ENCODE data around the gene POLR2J. TPM values are rescaled to one million over a fixed set of nuclear protein-coding genes. Genes with fewer than 3 reads are reported as not detected.
"Not testable (repeated sequence)": the region's sequence is repeated elsewhere in the genome, so short reads cannot be mapped to it uniquely, and the experiment has no call there.

The POLR2J gene
- total RNA-seq, 1 donor from 2014 or later: 46.8 TPM

DNA sequence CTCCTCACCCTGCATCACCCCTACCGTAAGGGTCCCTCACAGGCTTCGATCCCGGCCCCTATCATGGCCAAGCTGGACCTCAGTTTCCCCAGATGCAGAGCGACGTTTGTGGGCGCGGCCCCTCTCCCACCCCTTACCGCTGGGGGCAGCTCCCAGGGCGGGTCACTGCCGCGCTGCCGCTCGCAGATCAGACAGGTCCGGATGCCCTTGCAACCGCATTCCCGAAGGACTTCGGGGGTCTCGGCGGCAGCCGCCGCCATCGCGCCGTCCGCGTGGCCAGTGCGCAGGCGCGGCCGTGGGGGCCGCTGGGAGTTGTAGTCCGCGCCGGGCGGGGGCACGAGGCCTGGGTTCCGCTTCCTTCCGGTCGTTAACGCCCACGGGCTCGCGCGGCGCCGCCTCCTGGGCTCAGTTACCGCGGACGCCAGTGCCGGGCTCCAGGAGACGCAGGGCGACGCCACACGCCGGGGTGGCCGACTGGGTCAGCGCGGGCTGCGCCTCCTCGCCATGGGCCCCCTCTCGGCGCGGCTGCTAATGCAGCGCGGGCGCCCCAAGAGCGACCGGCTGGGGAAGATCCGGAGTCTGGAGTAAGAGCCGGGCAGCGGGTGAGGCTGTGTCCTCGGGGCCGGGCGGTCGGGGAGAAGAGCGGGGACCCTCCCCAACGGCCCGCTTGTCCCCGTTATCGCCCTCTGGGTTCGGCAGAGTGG, 14.0 kb downstream of the POLR2J start, which contains the start of the genes ALKBH4 and LRWD1:
TSS of gene ALKBH4 (minus strand) at position 287 of the 704 bp plus-strand sequence. CDS start at position 260, 27 bp downstream.
TSS of gene LRWD1 (plus strand) at position 408 of the 704 bp plus-strand sequence. CDS start at position 505, 97 bp downstream.
- peak; percentile 99 for DNase-seq
- Mint-ChIP-seq H3K27ac (peak within 1 kb of the TSS; percentile 85), H3K36me3 (ENCODE audit: low read depth) (peaks cover 5% of the 10 kb centered on the region), H3K4me1 (peaks cover 24% of the 10 kb centered on the region), H3K9me3 (no peaks in the 10 kb centered on the region), H3K4me3 (peak within 1 kb of the TSS; percentile 95), H3K27me3 (no peaks in the 10 kb centered on the region)
- intact Hi-C loops (cut with micrococcal nuclease): loop anchor here (1.0 to 10.0 kb wide), 4 partner anchors 38 to 180 kb away; partner anchors contain the start of genes PRKRIP1 and SH2B2

DNA sequence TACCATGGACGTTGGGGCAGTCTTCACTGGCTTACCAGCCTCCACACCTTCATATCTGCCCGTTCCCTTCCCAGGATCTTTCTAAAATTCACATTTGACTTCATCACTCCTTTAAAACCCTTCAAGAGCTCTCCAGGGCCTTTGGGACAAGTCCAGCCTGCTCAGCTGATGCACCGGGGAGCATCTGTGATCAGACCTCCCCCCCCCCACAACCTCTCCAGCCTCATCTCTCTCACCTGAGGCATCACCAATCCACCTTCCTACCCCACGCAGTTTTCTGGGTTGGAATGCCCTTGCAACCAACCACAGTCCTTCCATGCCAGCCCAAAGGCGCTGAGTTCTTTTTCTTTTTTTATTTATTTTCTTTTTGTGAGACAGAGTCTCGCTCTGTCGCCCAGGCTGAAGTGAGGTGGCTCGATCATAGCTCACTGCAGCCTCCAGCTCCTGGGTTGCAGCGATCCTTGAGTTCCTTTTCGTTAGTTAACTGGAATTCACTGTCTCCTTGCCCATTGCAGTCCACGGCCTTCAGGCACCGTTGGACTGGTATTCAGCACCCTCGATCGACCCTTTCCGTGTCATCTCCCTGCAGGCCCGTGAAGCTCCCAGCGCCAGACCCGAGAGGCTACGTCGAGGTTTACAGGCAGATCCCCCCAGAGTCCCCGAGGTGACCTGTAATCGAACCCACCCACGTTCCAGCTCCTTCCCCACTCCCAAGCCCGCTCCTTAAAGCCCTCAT, 14.7 kb downstream of the POLR2J start:
- H3K27me3 Mint-ChIP-seq: no peaks in the 10 kb centered on the region
- H3K9me3 Mint-ChIP-seq: no peaks in the 10 kb centered on the region
- H3K27ac Mint-ChIP-seq: peak overlapping the region; percentile 85
- no peak for DNase-seq
- peaks cover 9% of the 10 kb centered on the region for H3K36me3 Mint-ChIP-seq (ENCODE audit: low read depth)
- peaks cover 24% of the 10 kb centered on the region for H3K4me1 Mint-ChIP-seq
- intact Hi-C loops (cut with micrococcal nuclease): loop anchor here (1.0 to 10.0 kb wide), 4 partner anchors 37 to 179 kb away; partner anchors contain the start of genes PRKRIP1 and SH2B2
- H3K4me3 Mint-ChIP-seq: peak overlapping the region; percentile 95

DNA sequence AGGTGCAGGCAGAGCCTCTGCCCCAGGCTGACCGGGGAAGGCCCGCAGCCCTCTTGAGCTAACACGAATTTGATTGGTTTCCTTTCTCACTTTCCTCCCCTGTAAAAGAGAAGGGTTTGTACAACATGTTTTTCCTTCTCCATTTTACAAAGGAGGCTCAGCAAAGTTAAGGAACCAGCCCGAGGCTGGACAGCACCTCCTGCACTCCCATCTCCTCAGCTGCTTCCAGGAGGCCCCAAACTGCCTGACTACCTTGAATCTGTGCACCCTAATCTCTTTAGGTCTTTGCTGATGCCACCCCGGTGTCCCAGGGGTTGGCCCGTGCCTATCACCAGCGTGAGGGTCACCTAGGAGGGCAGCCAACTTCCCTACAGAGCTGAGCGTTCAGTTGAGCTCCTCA, 18.3 kb downstream of the POLR2J start:
- DNase-seq: no peak
- Mint-ChIP-seq H3K4me3 (no peak overlapping the region), H3K9me3 (no peaks in the 10 kb centered on the region), H3K27me3 (no peaks in the 10 kb centered on the region), H3K36me3 (ENCODE audit: low read depth) (peaks cover 14% of the 10 kb centered on the region), H3K4me1 (peaks cover 13% of the 10 kb centered on the region), H3K27ac (peak overlapping the region; percentile 11)
- intact Hi-C loops (cut with micrococcal nuclease): loop anchor here (10.0 kb wide), 1 partner anchor 176 kb away; the partner anchor contains the start of gene SH2B2

DNA sequence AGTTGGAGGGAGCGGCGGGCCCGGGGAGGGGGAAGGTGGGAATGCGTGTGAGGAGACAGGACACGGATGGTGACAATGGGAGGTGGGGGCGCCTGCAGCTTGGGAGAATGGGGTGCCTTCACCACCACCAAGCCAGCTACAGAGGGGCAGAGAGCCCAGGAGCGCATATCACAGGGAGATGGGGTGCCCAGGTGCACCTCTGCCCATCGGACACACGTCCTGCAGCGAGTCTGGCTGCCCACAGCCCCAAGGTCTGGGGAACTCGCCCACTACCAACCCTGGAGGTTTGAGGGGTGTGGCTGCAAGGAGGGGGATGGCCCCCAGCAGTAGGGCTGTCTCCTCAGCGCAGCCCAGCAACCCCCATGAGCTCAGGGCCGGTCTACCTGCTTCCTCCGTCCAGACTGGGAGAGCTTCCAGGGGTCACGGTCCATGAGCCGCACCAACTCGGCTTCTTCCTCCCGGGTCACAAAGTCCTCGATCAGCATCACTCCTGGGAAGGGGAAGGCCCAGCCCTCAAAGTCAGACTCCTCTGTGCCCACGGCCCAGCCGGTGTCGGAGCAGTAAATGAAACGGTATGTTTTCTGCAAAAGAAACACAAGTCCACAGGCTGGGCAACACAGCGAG, 19.4 kb downstream of the POLR2J start:
- intact Hi-C loops (cut with micrococcal nuclease): no loop called here
- no peaks in the 10 kb centered on the region for H3K9me3 Mint-ChIP-seq
- no peak for DNase-seq
- peaks cover 16% of the 10 kb centered on the region for H3K36me3 Mint-ChIP-seq (ENCODE audit: low read depth)
- no peak overlapping the region for H3K4me3 Mint-ChIP-seq
- no peak overlapping the region for H3K27ac Mint-ChIP-seq
- H3K27me3 Mint-ChIP-seq: no peaks in the 10 kb centered on the region
- peaks cover 13% of the 10 kb centered on the region for H3K4me1 Mint-ChIP-seq

DNA sequence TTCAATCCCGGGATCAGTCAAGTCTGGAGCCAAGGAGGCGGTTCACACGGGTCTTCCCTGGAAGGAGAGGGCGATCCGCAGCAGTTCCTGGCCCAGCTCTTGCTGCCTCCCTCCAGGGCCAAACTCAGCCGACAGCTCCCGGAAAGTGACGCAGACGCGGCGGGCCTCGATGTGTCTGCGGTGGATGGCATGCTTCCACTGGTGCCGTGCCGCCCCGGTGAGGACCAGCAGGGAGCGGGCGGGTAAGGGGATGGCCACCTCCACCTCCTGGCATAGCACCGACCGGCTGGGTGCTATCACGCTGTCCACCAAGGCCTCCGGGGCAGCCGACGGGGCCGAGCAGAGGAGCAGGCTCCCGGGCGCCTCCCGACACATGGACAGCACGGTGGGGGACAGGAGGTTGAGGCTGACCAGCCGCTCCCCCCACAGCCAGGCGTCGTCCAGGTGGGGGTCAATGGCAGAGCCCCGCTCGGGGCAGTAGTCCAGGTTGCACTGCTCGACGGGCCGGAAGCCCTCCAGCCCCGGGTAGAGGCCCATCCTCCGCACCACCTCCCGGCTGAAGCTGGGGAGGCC, 21.3 kb downstream of the POLR2J start:
- Mint-ChIP-seq H3K27ac (no peak overlapping the region), H3K4me3 (no peak overlapping the region), H3K4me1 (peaks cover 2% of the 10 kb centered on the region), H3K27me3 (no peaks in the 10 kb centered on the region), H3K9me3 (no peaks in the 10 kb centered on the region), H3K36me3 (ENCODE audit: low read depth) (peaks cover 13% of the 10 kb centered on the region)
- DNase-seq: no peak
- intact Hi-C loops (cut with micrococcal nuclease): no loop called here

DNA sequence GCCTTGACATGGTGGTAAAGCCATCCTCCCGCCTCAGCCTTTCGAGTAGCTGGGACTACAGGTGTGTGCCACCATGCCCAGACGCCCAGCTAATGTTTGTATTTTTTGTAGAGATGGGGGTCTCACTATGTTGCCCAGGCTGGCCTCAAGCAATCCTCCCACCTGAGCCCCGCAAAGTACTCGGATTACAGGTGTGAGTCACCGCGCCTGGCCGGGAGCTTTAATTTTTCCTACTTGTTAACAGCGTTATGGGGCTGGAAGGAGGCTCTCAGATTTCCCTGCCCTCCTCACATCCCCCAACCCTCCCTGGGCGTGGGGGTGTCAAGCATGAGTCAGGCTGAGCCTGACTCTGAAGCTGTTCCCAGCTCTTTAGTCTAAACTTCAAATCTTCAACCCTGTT, 22.4 kb downstream of the POLR2J start:
- Mint-ChIP-seq H3K9me3 (no peaks in the 10 kb centered on the region), H3K4me3 (no peak overlapping the region)
- intact Hi-C loops (cut with micrococcal nuclease): no loop called here

DNA sequence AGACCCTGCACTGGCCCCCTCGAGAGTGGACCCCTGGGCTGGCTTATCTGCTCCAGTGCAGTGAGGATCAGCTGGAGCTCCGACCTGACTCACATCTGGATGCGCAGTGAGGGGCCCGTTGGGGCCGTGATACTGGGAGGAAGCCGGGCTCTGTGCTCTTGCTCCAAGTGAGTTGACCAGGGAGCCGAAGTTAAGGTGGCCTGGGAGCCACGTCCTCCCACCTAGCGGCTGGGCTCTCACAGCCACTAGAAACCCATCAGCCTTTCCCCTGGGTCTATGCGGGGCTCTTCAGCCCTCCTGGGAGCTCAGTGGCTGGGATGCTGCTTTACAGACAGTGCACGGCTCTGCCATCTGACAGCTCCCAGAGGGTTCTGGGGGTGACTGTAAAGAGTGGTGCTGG, 23.1 kb downstream of the POLR2J start:
- H3K4me3 Mint-ChIP-seq: no peak overlapping the region
- H3K27me3 Mint-ChIP-seq: no peaks in the 10 kb centered on the region
- no peak overlapping the region for H3K27ac Mint-ChIP-seq
- no peak for DNase-seq
- no peaks in the 10 kb centered on the region for H3K9me3 Mint-ChIP-seq
- H3K36me3 Mint-ChIP-seq (ENCODE audit: low read depth): peaks cover 13% of the 10 kb centered on the region
- no peaks in the 10 kb centered on the region for H3K4me1 Mint-ChIP-seq
- intact Hi-C loops (cut with micrococcal nuclease): no loop called here

More for the DNA sequence above, 22.4 kb downstream of the POLR2J start:
- Mint-ChIP-seq H3K4me1 (no peaks in the 10 kb centered on the region), H3K27ac (no peak overlapping the region), H3K36me3 (ENCODE audit: low read depth) (peaks cover 13% of the 10 kb centered on the region), H3K27me3 (no peaks in the 10 kb centered on the region)
- DNase-seq: no peak

DNA sequence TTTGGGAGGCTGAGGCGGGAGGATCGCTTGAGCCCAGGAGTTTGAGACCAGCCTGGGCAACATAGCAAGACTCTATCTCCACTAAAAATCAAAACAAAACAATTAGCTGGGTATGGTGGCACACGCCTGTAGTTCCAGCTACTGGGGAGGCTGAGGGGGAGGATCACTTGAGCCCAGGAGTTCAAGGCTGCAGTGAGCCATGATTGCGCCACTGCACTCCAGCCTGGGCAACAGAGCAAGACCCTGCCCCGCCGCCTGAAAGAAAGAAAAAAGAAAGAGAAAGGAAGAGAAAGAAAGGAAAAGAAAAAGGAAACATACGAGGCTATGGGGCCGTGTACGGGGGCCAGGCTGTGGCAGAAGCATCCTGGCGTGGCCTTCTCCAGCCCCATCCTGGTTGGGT, 23.8 kb downstream of the POLR2J start:
- peaks cover 13% of the 10 kb centered on the region for H3K36me3 Mint-ChIP-seq (ENCODE audit: low read depth)
- H3K9me3 Mint-ChIP-seq; H3K27ac Mint-ChIP-seq; H3K4me1 Mint-ChIP-seq; H3K27me3 Mint-ChIP-seq; H3K4me3 Mint-ChIP-seq; DNase-seq; intact Hi-C loops (cut with micrococcal nuclease): not testable (repeated sequence)

DNA sequence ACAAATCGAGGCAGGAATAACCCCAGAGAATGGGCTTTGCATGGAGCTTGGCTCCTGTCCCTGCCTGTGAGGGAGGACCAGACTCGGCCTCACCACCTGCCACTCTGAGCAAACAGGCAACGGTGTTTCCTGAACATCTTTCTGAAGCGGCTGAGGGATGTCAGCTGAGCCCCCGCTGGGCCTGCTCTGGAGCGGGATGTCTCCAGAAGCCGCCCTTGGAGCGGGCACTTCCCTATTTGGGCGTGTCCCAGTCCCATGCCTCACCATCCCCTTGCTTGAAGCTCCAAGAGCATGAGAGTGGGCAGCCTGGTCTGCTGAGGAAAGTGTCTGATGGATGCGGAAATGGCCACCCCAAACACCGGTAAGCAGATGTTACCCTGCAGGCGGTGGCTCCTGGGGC, 24.3 kb downstream of the POLR2J start:
- Mint-ChIP-seq H3K36me3 (ENCODE audit: low read depth) (peaks cover 11% of the 10 kb centered on the region), H3K27me3 (no peaks in the 10 kb centered on the region), H3K9me3 (no peaks in the 10 kb centered on the region), H3K4me3 (no peak overlapping the region), H3K4me1 (no peaks in the 10 kb centered on the region), H3K27ac (no peak overlapping the region)
- intact Hi-C loops (cut with micrococcal nuclease): no loop called here
- DNase-seq: no peak

DNA sequence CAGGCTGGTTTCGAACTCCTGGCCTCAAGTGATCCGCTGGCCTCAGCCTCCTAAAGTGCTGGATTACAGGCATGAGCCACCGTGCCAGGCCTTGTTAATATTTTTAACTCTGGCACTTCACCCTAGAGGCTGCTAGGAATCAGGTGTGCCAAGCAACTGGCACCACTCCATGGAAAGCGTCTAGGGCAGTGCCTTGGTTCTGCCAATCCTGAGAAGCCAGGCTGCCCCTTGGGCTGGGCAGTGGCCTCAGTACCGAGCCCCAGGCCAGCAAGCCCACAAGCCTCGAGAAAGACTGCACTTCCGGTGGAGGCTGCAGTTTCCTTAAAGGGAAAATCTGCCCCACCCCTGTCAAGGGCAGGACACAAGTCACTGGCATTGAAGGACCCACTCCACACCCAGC, 25.4 kb downstream of the POLR2J start:
- H3K27ac Mint-ChIP-seq: no peak overlapping the region

DNA sequence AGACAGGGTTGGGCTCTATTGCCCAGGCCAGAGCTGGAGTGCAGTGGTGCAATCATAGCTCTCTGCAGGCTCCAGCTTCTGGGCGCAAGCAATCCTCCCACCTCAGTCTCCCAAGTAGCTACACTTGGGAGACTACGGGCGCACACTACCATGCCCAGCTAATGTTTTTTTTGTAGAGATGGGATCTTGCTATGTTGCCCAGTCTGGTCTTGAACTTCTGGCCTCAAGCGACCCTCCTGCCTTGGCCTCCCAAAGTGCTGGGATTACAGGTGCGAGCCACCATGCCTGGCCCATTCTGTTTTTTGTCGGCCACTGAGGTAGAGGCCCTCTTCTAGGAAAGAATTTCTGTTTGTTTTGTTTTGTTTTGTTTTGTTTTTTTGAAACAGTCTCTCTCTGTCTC, 26.3 kb downstream of the POLR2J start:
- no peak for DNase-seq
- H3K4me1 Mint-ChIP-seq: no peaks in the 10 kb centered on the region
- no peaks in the 10 kb centered on the region for H3K9me3 Mint-ChIP-seq
- H3K27me3 Mint-ChIP-seq: no peaks in the 10 kb centered on the region
- H3K4me3 Mint-ChIP-seq: no peak overlapping the region
- intact Hi-C loops (cut with micrococcal nuclease): no loop called here
- H3K27ac Mint-ChIP-seq: no peak overlapping the region
- H3K36me3 Mint-ChIP-seq (ENCODE audit: low read depth): peaks cover 11% of the 10 kb centered on the region

More for the DNA sequence above, 25.4 kb downstream of the POLR2J start:
- Mint-ChIP-seq H3K27me3 (no peaks in the 10 kb centered on the region), H3K4me3 (no peak overlapping the region), H3K9me3 (no peaks in the 10 kb centered on the region), H3K4me1 (no peaks in the 10 kb centered on the region), H3K36me3 (ENCODE audit: low read depth) (peaks cover 13% of the 10 kb centered on the region)
- no peak for DNase-seq
- intact Hi-C loops (cut with micrococcal nuclease): no loop called here

DNA sequence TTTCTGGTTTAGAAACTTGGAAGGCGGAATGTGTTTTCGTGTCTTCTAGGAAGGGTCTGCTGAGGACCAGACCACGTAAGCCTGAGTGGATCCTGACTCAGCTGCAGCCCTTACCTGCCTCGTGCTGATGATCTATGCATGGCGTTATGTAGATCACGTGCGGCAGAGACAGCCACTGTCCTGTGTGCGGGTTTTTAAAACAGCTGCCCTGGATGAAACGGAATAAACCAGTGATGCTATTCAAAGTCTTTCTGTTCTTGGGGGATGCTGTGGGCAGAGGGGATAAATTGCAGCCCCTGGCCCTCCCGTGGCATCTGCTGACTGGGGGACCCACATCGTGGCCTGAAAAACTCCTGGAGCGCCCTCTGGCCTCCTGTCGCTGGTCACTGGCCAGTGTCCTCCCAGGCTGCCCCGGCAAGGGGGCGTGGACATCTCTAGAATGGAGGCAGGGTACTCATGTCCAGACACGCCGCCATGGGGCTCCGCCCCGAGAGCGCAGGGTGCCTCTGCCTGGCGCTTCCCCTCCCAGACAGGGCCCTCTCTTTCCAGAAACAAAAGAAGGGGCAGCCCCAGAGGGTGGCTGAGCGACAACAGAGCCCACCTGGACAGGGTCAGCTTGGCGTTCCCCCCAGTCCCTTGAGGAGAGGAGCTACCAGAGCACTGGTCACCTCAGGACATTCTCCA, 27.2 kb downstream of the POLR2J start:
- Mint-ChIP-seq H3K27ac (no peak overlapping the region), H3K9me3 (no peaks in the 10 kb centered on the region), H3K27me3 (no peaks in the 10 kb centered on the region), H3K36me3 (ENCODE audit: low read depth) (peaks cover 16% of the 10 kb centered on the region), H3K4me3 (no peak overlapping the region), H3K4me1 (no peaks in the 10 kb centered on the region)
- DNase-seq: no peak
- intact Hi-C loops (cut with micrococcal nuclease): no loop called here

DNA sequence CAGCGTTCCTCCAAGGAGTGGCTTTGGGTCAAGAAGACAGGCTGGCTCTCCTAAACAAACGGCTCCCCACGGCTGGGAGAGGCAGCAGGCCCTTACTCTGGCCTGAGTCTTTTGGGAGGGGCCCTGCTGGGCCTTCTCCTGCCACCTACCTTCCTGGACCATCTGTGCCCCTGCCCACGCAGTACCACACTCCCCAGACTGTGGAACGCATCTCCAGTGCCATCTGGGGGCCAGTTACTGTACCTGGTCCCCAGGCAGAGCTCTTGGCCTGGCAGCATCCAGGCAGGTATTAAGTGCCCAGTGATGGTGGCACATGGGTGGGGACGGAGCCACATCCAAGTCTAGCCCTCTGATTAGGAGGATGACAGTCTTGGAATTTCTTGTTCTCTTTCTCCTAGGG, 28.5 kb downstream of the POLR2J start:
- DNase-seq: peak; percentile 78
- Mint-ChIP-seq H3K4me1 (no peaks in the 10 kb centered on the region), H3K27ac (no peak overlapping the region), H3K9me3 (no peaks in the 10 kb centered on the region), H3K27me3 (no peaks in the 10 kb centered on the region), H3K36me3 (ENCODE audit: low read depth) (peaks cover 21% of the 10 kb centered on the region), H3K4me3 (no peak overlapping the region)
- intact Hi-C loops (cut with micrococcal nuclease): loop anchor here (1.0 kb wide), 1 partner anchor 46 kb away; no protein-coding TSS in a partner anchor
